PC-3 (cell line): ENCODE data around the gene CGA.

Experiments used
- CTCF ChIP-seq: fragments of 300-600 bp; sonication (generic); conservative IDR thresholded peaks from 2 replicates; pipeline ENCODE4 v1.5.1; 2017; ENCODE audit warnings: antibody characterized with exemption, low read depth, mild to moderate bottlenecking, low read length
- EZH2 ChIP-seq: fragments of 300-600 bp; sonication (generic); IDR thresholded peaks from one replicate; pipeline ENCODE4 v1.6.1; 2017; ENCODE audit warnings: antibody characterized with exemption, mild to moderate bottlenecking, low read length; ENCODE audit not compliant: unreplicated experiment
- EZH2phosphoT487 ChIP-seq: fragments of 300-600 bp; sonication (generic); IDR thresholded peaks from 2 replicates; pipeline ENCODE4 v1.6.1; 2018; ENCODE audit warnings: mild to moderate bottlenecking, antibody characterized with exemption, low read length, borderline replicate concordance

GRCh38 chr6:87059943-87060342 lies 35.0 kb downstream of the CGA start:
- TF ChIP-seq CTCF (no peak), EZH2phosphoT487 (no peak), EZH2 (no peak)
